Gastroesophageal sphincter (tissue), 3 donors: ENCODE measurements around the gene ARSI.

Experiments
- EP300 ChIP-seq: sonication (generic); formaldehyde crosslinking; IDR thresholded peaks from one replicate; pipeline ENCODE4 v1.6.1; 2017; ENCODE audit warnings: antibody characterized with exemption, mild to moderate bottlenecking
- POLR2AphosphoS5 ChIP-seq: sonication (generic); formaldehyde crosslinking; IDR thresholded peaks from one replicate; pipeline ENCODE4 v1.6.1; 2017; ENCODE audit warnings: antibody characterized with exemption
- TF ChIP-seq, protein P1 (sequence below), 4 experiments: fragments of 200-600 bp in 2 of 4; fragments of 450-650 bp in 2 of 4; sonication (generic) in 1 of 4; IDR thresholded peaks; one replicate each; pipeline ENCODE4 v1.5.1; 2017 to 2019; ENCODE audit warnings: antibody characterized with exemption in 4 of 4, mild to moderate bottlenecking in 2 of 4, moderate library complexity in 2 of 4

DNA sequence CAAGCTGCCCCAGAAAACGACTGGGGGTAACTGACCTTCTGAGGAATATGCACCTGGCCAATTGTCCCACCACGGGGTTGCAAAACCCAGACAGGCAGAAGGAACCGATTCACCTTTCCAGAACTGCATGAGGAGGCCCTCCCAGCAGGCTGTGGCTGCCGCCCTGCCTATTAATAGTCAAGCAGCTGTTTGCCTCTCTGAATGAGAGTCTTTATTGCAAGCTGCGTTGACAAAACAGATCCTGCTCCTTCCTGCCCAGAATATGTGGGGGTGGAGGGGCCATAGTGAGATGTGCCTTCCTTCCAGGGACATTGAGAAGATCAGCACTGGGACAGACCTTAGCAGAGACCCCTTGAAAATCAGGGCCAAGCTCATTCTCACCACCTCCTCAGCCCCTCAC lies 36.5 kb upstream of the ARSI start:
- TF ChIP-seq POLR2AphosphoS5 (no peak), EP300 (no peak)
- TF ChIP-seq, protein P1, sequence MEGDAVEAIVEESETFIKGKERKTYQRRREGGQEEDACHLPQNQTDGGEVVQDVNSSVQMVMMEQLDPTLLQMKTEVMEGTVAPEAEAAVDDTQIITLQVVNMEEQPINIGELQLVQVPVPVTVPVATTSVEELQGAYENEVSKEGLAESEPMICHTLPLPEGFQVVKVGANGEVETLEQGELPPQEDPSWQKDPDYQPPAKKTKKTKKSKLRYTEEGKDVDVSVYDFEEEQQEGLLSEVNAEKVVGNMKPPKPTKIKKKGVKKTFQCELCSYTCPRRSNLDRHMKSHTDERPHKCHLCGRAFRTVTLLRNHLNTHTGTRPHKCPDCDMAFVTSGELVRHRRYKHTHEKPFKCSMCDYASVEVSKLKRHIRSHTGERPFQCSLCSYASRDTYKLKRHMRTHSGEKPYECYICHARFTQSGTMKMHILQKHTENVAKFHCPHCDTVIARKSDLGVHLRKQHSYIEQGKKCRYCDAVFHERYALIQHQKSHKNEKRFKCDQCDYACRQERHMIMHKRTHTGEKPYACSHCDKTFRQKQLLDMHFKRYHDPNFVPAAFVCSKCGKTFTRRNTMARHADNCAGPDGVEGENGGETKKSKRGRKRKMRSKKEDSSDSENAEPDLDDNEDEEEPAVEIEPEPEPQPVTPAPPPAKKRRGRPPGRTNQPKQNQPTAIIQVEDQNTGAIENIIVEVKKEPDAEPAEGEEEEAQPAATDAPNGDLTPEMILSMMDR (IDR thresholded peaks at IDR 0.05) = no peak
